Measurements from ENCODE around the gene NVL. TPM values are rescaled to one million over a fixed set of nuclear protein-coding genes. Genes with fewer than 3 reads are reported as not detected.

The NVL gene
- total and polyA plus RNA-seq, 2 of the 8 experiments (the other 6 are each of a cell fraction or from before 2014, with no cell fraction given): 22.7 to 45.8 TPM

DNA sequence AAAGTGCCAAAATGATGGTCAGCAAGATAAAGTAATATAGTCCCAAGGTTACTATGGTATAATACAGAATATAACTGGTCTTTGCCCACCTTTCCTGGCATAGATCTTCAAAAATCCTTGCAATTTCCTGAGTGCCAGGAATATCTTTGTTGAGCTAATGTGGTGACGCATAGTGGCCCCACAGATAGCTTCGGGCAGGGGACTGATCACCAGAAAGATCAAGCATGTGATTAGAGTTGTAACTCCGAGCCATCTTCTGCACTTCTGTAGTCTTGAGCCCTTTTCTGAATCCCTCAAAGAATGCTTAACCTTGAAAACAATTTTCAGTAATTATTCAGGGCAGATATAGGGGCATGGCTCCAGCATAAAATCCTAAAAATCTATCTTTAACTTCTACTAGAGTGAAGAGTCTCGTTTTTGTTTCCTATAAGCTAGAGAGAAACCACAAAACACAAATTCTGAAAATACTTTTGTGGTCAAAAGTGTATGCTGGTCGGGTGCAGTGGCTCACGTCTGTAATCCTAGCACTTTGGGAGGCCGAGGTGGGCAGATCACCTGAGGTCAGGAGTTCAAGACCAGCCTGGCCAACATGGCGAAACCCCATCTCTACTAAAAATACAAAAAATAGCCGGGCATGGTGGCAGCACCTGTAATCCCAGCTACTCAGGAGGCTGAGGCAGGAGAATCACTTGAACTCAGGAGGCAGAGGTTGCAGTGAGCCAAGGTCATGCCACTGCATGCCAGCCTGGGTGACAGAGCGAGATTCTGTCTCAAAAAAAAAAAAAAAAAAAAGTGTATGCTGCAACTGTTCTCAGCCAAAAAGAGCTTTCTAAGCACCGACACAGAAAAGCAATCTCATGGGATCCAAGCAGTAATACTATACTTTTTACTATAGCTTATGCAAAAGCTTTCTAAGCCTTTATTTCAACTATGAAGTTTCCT is 62.8 kb downstream of the NVL start (continued):
- TF ChIP-seq EGR1 (IDR thresholded peaks at IDR 0.05; ENCODE audit: borderline replicate concordance, low read depth, low read length): no peak
- TF ChIP-seq BACH1 (IDR thresholded peaks at IDR 0.05; ENCODE audit: low read length): no peak
- no peak for TF ChIP-seq CBX8 (IDR thresholded peaks at IDR 0.05; ENCODE audit: borderline replicate concordance, low read depth, low read length)
- TF ChIP-seq CREB1 (IDR thresholded peaks at IDR 0.05): no peak
- TF ChIP-seq CTBP2 (IDR thresholded peaks at IDR 0.05; ENCODE audit: borderline replicate concordance, insufficient read depth, insufficient read length, low read length): no peak
- no peak for TF ChIP-seq SP1 (IDR thresholded peaks at IDR 0.05; ENCODE audit: low read depth, low read length)
- TF ChIP-seq RXRA (IDR thresholded peaks at IDR 0.05; ENCODE audit: insufficient read depth, low read depth, low read length): no peak
- no peak for TF ChIP-seq SIN3A (conservative IDR thresholded peaks at IDR 0.05 in 1 of 2, IDR thresholded peaks at IDR 0.05 in 1 of 2; ENCODE audit: low read depth in 1 of 2, low read length in 2 of 2)
- TF ChIP-seq, protein P1, sequence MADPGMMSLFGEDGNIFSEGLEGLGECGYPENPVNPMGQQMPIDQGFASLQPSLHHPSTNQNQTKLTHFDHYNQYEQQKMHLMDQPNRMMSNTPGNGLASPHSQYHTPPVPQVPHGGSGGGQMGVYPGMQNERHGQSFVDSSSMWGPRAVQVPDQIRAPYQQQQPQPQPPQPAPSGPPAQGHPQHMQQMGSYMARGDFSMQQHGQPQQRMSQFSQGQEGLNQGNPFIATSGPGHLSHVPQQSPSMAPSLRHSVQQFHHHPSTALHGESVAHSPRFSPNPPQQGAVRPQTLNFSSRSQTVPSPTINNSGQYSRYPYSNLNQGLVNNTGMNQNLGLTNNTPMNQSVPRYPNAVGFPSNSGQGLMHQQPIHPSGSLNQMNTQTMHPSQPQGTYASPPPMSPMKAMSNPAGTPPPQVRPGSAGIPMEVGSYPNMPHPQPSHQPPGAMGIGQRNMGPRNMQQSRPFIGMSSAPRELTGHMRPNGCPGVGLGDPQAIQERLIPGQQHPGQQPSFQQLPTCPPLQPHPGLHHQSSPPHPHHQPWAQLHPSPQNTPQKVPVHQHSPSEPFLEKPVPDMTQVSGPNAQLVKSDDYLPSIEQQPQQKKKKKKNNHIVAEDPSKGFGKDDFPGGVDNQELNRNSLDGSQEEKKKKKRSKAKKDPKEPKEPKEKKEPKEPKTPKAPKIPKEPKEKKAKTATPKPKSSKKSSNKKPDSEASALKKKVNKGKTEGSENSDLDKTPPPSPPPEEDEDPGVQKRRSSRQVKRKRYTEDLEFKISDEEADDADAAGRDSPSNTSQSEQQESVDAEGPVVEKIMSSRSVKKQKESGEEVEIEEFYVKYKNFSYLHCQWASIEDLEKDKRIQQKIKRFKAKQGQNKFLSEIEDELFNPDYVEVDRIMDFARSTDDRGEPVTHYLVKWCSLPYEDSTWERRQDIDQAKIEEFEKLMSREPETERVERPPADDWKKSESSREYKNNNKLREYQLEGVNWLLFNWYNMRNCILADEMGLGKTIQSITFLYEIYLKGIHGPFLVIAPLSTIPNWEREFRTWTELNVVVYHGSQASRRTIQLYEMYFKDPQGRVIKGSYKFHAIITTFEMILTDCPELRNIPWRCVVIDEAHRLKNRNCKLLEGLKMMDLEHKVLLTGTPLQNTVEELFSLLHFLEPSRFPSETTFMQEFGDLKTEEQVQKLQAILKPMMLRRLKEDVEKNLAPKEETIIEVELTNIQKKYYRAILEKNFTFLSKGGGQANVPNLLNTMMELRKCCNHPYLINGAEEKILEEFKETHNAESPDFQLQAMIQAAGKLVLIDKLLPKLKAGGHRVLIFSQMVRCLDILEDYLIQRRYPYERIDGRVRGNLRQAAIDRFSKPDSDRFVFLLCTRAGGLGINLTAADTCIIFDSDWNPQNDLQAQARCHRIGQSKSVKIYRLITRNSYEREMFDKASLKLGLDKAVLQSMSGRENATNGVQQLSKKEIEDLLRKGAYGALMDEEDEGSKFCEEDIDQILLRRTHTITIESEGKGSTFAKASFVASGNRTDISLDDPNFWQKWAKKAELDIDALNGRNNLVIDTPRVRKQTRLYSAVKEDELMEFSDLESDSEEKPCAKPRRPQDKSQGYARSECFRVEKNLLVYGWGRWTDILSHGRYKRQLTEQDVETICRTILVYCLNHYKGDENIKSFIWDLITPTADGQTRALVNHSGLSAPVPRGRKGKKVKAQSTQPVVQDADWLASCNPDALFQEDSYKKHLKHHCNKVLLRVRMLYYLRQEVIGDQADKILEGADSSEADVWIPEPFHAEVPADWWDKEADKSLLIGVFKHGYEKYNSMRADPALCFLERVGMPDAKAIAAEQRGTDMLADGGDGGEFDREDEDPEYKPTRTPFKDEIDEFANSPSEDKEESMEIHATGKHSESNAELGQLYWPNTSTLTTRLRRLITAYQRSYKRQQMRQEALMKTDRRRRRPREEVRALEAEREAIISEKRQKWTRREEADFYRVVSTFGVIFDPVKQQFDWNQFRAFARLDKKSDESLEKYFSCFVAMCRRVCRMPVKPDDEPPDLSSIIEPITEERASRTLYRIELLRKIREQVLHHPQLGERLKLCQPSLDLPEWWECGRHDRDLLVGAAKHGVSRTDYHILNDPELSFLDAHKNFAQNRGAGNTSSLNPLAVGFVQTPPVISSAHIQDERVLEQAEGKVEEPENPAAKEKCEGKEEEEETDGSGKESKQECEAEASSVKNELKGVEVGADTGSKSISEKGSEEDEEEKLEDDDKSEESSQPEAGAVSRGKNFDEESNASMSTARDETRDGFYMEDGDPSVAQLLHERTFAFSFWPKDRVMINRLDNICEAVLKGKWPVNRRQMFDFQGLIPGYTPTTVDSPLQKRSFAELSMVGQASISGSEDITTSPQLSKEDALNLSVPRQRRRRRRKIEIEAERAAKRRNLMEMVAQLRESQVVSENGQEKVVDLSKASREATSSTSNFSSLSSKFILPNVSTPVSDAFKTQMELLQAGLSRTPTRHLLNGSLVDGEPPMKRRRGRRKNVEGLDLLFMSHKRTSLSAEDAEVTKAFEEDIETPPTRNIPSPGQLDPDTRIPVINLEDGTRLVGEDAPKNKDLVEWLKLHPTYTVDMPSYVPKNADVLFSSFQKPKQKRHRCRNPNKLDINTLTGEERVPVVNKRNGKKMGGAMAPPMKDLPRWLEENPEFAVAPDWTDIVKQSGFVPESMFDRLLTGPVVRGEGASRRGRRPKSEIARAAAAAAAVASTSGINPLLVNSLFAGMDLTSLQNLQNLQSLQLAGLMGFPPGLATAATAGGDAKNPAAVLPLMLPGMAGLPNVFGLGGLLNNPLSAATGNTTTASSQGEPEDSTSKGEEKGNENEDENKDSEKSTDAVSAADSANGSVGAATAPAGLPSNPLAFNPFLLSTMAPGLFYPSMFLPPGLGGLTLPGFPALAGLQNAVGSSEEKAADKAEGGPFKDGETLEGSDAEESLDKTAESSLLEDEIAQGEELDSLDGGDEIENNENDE (IDR thresholded peaks at IDR 0.05; ENCODE audit: insufficient replicate concordance, low read length): no peak

All from H1 (cell line).